HCT116 (cell line): ENCODE measurements around the gene PRDX2. TPM values are rescaled to one million over a fixed set of nuclear protein-coding genes. Genes with fewer than 3 reads are reported as not detected.

Experiments used
- ATAC-seq: fragments of 200-7000 bp; cut with Tn5 transposase; 2 replicates; pipeline ENCODE4 v1.9.1; 2020; ENCODE audit warnings: mild to moderate bottlenecking, moderate library complexity
- BruUV-seq: library from RNA; stranded (reverse); fragments of 400-500 nt; replicated peaks from 2 replicates; lab custom pipeline; 2021; lab: Mats Ljungman, UMichigan
- CTCF ChIA-PET: fragments of 300-600 bp; sonication (Branson Sonifier 250); formaldehyde crosslinking; loops from one replicate; lab custom pipeline; 2021; ENCODE audit warnings: antibody characterized with exemption; lab: Charles Lee
- POLR2A ChIA-PET: fragments of 300-600, 350-600 bp; sonication (Branson Sonifier 250); formaldehyde crosslinking; loops from one replicate; lab custom pipeline; 2021; ENCODE audit warnings: antibody characterized with exemption; lab: Charles Lee
- RAD21 ChIA-PET, 2 experiments: fragments of 300-600 bp; sonication (Branson Sonifier 250); formaldehyde crosslinking; loops; one replicate each; lab custom pipeline; 2023; ENCODE audit warnings: low total read pairs in 2 of 2; ENCODE audit not compliant: uncharacterized antibody in 2 of 2, unreplicated experiment in 2 of 2, low non-redundant PET in 1 of 2; lab: Charles Lee
- DNase-seq: peaks from one replicate; pipeline ENCODE4 v3.0.0-alpha.2; 2010; ENCODE audit warnings: low read depth, low spot score
- H2AFZ ChIP-seq: fragments of 200-600 bp; shearing (Covaris generic), sonication (generic); 2 replicates; pipeline ENCODE4 v1.6.1; 2017; ENCODE audit warnings: low read depth, mixed run types, mixed read lengths, antibody characterized with exemption, low read length; ENCODE audit not compliant: poor library complexity, severe bottlenecking
- H3K27ac ChIP-seq: 2 replicates; pipeline ENCODE4 v1.5.1; 2012; ENCODE audit warnings: low read depth, low read length
- H3K27me3 ChIP-seq: fragments of 200-600 bp; sonication (generic); 2 replicates; pipeline ENCODE4 v1.6.1; 2016; ENCODE audit warnings: mixed run types, low read length, mixed read lengths; ENCODE audit not compliant: insufficient read depth
- H3K36me3 ChIP-seq, 2 experiments: fragments of 200-500 bp in 1 of 2; fragments of 200-600 bp in 1 of 2; sonication (Bioruptor generic) in 1 of 2; sonication (generic) in 1 of 2; 2 replicates each; pipeline versions ENCODE4 v1.5.1 to v1.6.1; 2014 to 2016; ENCODE audit warnings: low read length in 2 of 2, inconsistent platforms in 1 of 2, mixed read lengths in 1 of 2, mixed run types in 1 of 2; ENCODE audit not compliant: insufficient read depth in 2 of 2, control insufficient read depth in 1 of 2
- H3K4me1 ChIP-seq, 2 experiments: fragments of 200-600 bp in 1 of 2; sonication (generic) in 1 of 2; 2 replicates each; pipeline versions ENCODE4 v1.5.1 to v1.6.1; 2012 to 2017; ENCODE audit warnings: low read length in 2 of 2, inconsistent platforms in 1 of 2, mild to moderate bottlenecking in 1 of 2, mixed read lengths in 1 of 2, mixed run types in 1 of 2, moderate library complexity in 1 of 2; ENCODE audit not compliant: insufficient read depth in 2 of 2, control insufficient read depth in 1 of 2
- H3K4me2 ChIP-seq: fragments of 200-600 bp; sonication (generic); 2 replicates; pipeline ENCODE4 v1.6.1; 2017; ENCODE audit warnings: mixed run types, low read length, mixed read lengths
- H3K4me3 ChIP-seq, 2 experiments: fragments of 200-600 bp in 1 of 2; sonication (generic) in 1 of 2; replicated peaks in 1 of 2; 2 replicates each; pipeline ENCODE4 v1.5.1; 2011 to 2016; ENCODE audit warnings: low read length in 2 of 2, control low read depth in 1 of 2, low read depth in 1 of 2, mild to moderate bottlenecking in 1 of 2, mixed read lengths in 1 of 2, mixed run types in 1 of 2
- H3K79me2 ChIP-seq: fragments of 200-600 bp; sonication (generic); 2 replicates; pipeline ENCODE4 v1.6.1; 2017; ENCODE audit warnings: mild to moderate bottlenecking, mixed run types, low read length, moderate library complexity, mixed read lengths; ENCODE audit not compliant: insufficient read depth
- H3K9ac ChIP-seq: fragments of 200-600 bp; sonication (generic); 2 replicates; pipeline ENCODE4 v1.6.1; 2016; ENCODE audit warnings: low read length, mixed read lengths
- H3K9me2 ChIP-seq: fragments of 200-600 bp; sonication (generic), shearing (Covaris generic); 2 replicates; pipeline ENCODE4 v1.6.1; 2017; ENCODE audit warnings: mixed run types, mild to moderate bottlenecking, moderate library complexity; ENCODE audit not compliant: insufficient read depth
- H3K9me3 ChIP-seq, 2 experiments: fragments of 200-500 bp in 1 of 2; fragments of 200-600 bp in 1 of 2; sonication (Bioruptor generic) in 1 of 2; sonication (generic) in 1 of 2; 2 replicates each; pipeline ENCODE4 v1.6.1; 2014 to 2017; ENCODE audit warnings: low read length in 2 of 2, mixed read lengths in 2 of 2, inconsistent platforms in 1 of 2, low read depth in 1 of 2, mild to moderate bottlenecking in 1 of 2, mixed run types in 1 of 2, moderate library complexity in 1 of 2; ENCODE audit not compliant: control insufficient read depth in 1 of 2, insufficient read depth in 1 of 2
- H4K20me1 ChIP-seq: fragments of 200-600 bp; sonication (generic), shearing (Covaris generic); 2 replicates; pipeline ENCODE4 v1.6.1; 2017; ENCODE audit warnings: mixed run types, mild to moderate bottlenecking, moderate library complexity; ENCODE audit not compliant: insufficient read depth
- EGR1 ChIP-seq: IDR thresholded peaks from 2 replicates; pipeline ENCODE4 v1.6.1; 2012; ENCODE audit warnings: low read depth
- EZH2 ChIP-seq: fragments of 200-600 bp; sonication (generic); IDR thresholded peaks from 2 replicates; pipeline ENCODE4 v1.6.1; 2017; ENCODE audit warnings: antibody characterized with exemption, mixed run types
- FOSL1 ChIP-seq: IDR thresholded peaks from 2 replicates; pipeline ENCODE4 v1.6.1; 2012; ENCODE audit warnings: low read depth
- JUND ChIP-seq: IDR thresholded peaks from 2 replicates; pipeline ENCODE4 v1.6.1; 2012
- POLR2AphosphoS5 ChIP-seq: IDR thresholded peaks from 2 replicates; pipeline ENCODE4 v1.6.1; 2011; ENCODE audit warnings: mild to moderate bottlenecking, low read depth, low read length, moderate library complexity
- RAD21 ChIP-seq: IDR thresholded peaks from 2 replicates; pipeline ENCODE4 v1.6.1; 2012; ENCODE audit warnings: low read depth, mild to moderate bottlenecking
- SIN3A ChIP-seq: IDR thresholded peaks from 2 replicates; pipeline ENCODE4 v1.6.1; 2012; ENCODE audit warnings: low read depth
- SP1 ChIP-seq: IDR thresholded peaks from 2 replicates; pipeline ENCODE4 v1.6.1; 2012; ENCODE audit warnings: low read depth
- intact Hi-C: fragments of 100-400 bp; cut with micrococcal nuclease; formaldehyde crosslinking; loops from 2 replicates; pipeline ENCODE4 v1.10.0; 2022
- total RNA-seq: library from RNA; stranded (reverse); gene quantifications from one replicate; pipeline ENCODE4 v1.2.1, GENCODE V29; 2021; ENCODE audit not compliant: unreplicated experiment
- TF ChIP-seq, protein P1 (sequence below): IDR thresholded peaks from 2 replicates; pipeline ENCODE4 v1.6.1; 2012
- TF ChIP-seq, protein P2 (sequence below): IDR thresholded peaks from 2 replicates; pipeline ENCODE4 v1.6.1; 2011; ENCODE audit warnings: mild to moderate bottlenecking, low read length, moderate library complexity; ENCODE audit not compliant: insufficient replicate concordance; ENCODE audit errors: extremely low read depth

Gene PRDX2
- total RNA-seq, 1 experiment from 2014 or later: 387 TPM

DNA sequence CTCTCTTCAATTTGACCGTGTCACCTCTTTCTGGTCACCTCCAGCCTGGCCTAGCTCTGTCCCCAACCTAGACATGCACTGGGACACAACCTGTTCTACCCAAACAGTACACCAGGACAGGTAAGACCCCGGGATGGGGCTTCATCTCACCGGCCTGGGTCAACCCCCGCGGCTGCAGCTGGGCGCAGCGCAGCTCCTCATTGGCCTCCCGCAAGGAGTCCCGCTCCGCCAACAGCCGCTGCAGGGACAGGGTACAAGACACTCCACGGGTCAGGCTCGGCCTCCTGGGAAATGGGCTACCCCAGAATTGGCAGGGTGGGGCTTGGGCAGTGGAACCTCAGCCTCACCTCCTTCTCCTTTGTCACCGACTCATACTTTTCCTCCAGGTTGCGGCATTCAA is 33.9 kb downstream of the PRDX2 start (continued):
- TF ChIP-seq POLR2AphosphoS5 (no peak), SIN3A (no peak), EZH2 (no peak), JUND (no peak)

DNA sequence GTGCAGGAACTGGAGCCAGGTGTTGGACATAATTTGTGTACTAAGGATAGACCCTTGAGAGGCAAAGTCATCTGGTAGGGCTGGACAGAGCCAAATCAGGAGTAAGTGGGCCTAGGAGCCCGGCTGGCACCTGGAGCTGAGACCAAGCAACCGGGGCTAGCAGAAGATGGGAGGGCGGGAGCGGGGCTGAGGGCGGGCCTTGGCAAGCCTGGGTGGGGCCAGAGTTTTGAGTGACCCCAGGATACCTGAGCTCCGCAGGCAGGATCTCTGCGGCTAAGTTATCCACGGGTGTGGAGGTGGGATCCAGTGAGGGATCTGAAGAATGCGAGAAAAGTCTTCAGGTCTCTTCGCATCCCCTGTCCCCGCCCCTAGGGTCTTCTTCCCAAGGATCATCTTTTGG is 34.5 kb downstream of the PRDX2 start:
- TF ChIP-seq, protein P1, sequence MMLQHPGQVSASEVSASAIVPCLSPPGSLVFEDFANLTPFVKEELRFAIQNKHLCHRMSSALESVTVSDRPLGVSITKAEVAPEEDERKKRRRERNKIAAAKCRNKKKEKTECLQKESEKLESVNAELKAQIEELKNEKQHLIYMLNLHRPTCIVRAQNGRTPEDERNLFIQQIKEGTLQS: no peak
- no peak for TF ChIP-seq RAD21
- no peak for TF ChIP-seq SP1
- TF ChIP-seq FOSL1: no peak
- TF ChIP-seq EGR1: no peak
- TF ChIP-seq, protein P2, sequence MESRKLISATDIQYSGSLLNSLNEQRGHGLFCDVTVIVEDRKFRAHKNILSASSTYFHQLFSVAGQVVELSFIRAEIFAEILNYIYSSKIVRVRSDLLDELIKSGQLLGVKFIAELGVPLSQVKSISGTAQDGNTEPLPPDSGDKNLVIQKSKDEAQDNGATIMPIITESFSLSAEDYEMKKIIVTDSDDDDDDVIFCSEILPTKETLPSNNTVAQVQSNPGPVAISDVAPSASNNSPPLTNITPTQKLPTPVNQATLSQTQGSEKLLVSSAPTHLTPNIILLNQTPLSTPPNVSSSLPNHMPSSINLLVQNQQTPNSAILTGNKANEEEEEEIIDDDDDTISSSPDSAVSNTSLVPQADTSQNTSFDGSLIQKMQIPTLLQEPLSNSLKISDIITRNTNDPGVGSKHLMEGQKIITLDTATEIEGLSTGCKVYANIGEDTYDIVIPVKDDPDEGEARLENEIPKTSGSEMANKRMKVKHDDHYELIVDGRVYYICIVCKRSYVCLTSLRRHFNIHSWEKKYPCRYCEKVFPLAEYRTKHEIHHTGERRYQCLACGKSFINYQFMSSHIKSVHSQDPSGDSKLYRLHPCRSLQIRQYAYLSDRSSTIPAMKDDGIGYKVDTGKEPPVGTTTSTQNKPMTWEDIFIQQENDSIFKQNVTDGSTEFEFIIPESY: no peak
- H3K27me3 ChIP-seq: no peaks in the 10 kb centered on the region
- intact Hi-C loops: no loop called here
- H2AFZ ChIP-seq: no peak overlapping the region
- no peak overlapping the region for H3K9ac ChIP-seq
- H3K9me3 ChIP-seq: no peaks in the 10 kb centered on the region
- ChIA-PET POLR2A (interaction anchor here (5.4 kb wide), 1 partner anchor 27 kb away, joined by 98 read pairs; the partner anchor contains the start of gene JUNB), RAD21 (interaction anchor here in 1 of 2 experiments (1.7 kb wide), 1 partner anchor 10 kb away, joined by 3 read pairs; no protein-coding TSS in a partner anchor), CTCF (interaction anchor here (1.2 to 4.5 kb wide), 5 partner anchors 9 to 80 kb away, joined by 4 to 123 read pairs (median 47); partner anchors contain the start of gene HOOK2)
- BruUV-seq: no TSS peak
- H3K4me1 ChIP-seq: peaks cover 5 to 16% of the 10 kb centered on the region in 2 experiments; a peak in 3 of 4 replicates
- H4K20me1 ChIP-seq: no peaks in the 10 kb centered on the region
- no peaks in the 10 kb centered on the region for H3K9me2 ChIP-seq
- H3K4me2 ChIP-seq: no peak overlapping the region
- DNase-seq: no peak
- H3K27ac ChIP-seq: no peak overlapping the region
- H3K4me3 ChIP-seq: no peak overlapping the region
- no peaks in the 10 kb centered on the region for H3K79me2 ChIP-seq
- no peak for ATAC-seq
- H3K36me3 ChIP-seq: peaks cover 14 to 20% of the 10 kb centered on the region in 2 experiments
